ENCODE measurements around the gene ZNF282.
A peak's percentile ranks its signal among the peaks of the same experiment; 100 is the strongest.

ZNF282 gene

DNA sequence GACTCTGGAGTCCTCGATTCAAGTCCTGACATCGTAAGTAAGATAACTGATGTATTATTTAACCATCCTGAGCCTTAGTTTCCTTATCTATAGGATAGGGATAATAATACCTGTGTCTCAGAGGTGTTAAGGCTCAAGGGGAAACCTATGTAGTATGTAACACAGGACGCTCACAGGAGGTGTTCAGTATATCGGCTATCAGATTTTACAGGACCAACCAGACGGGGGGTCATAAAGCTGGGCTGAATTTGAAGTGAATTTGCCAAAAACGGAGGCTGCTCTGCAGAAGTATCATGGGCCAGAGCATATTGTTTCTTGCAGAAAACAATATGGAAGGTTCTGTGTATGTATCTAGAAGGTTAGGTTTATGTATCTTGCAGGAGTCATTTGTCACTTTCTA, 11.1 kb upstream of the ZNF282 start:
- Histone ChIP-seq H3K27ac (ENCODE audit: extremely low read depth, low read depth, low read length) (no peak overlapping the region), H3K4me1 (ENCODE audit: control insufficient read depth, insufficient read depth, low read length) (no peaks in the 10 kb centered on the region), H3K36me3 (ENCODE audit: control insufficient read depth in 2 of 2, insufficient read depth in 1 of 2, low read length in 2 of 2) (peaks cover 0 to 35% of the 10 kb centered on the region in 2 experiments; a peak in 1 of 3 replicates), H3K4me3 (ENCODE audit: low read depth, low read length) (no peak overlapping the region), H3K9me3 (ENCODE audit: control insufficient read depth, insufficient read depth, low read depth, low read length) (no peaks in the 10 kb centered on the region)
- ChIA-PET CTCF (interaction anchor here (0.6 kb wide), 1 partner anchor 11 kb away, joined by 5 read pairs; the partner anchor contains the start of gene ZNF282), POLR2A (no interaction called here)
- no peak for TF ChIP-seq ZNF138 (tag by site-specific recombination; IDR thresholded peaks at IDR 0.05; ENCODE audit: borderline replicate concordance)
- TF ChIP-seq ZNF549 (tag by site-specific recombination; IDR thresholded peaks at IDR 0.05), result no peak
- no peak for TF ChIP-seq ZNF610 (tag by site-specific recombination; IDR thresholded peaks at IDR 0.05; ENCODE audit: borderline replicate concordance)
- TF ChIP-seq ZNF654 (tag by site-specific recombination; IDR thresholded peaks at IDR 0.05; ENCODE audit: low read depth), result no peak
- TF ChIP-seq GLI4 (tag by site-specific recombination; IDR thresholded peaks at IDR 0.05), result no peak
- TF ChIP-seq ZNF658 (tag by site-specific recombination; IDR thresholded peaks at IDR 0.05), result no peak
- no peak for TF ChIP-seq ZNF48 (tag by site-specific recombination; IDR thresholded peaks at IDR 0.05)
- no peak for TF ChIP-seq ZNF76 (tag by site-specific recombination; IDR thresholded peaks at IDR 0.05; ENCODE audit: borderline replicate concordance, low read depth)
- TF ChIP-seq ZNF670 (tag by site-specific recombination; IDR thresholded peaks at IDR 0.05; ENCODE audit: low read depth), result no peak
- no peak for TF ChIP-seq ZNF350 (tag by site-specific recombination; IDR thresholded peaks at IDR 0.05)
- no peak for TF ChIP-seq PATZ1 (tag by site-specific recombination; IDR thresholded peaks at IDR 0.05)
- TF ChIP-seq GLI2 (tag by site-specific recombination; IDR thresholded peaks at IDR 0.05; ENCODE audit: borderline replicate concordance, low read depth), result no peak
- no peak for TF ChIP-seq ZNF596 (tag by site-specific recombination; IDR thresholded peaks at IDR 0.05)
- TF ChIP-seq, protein P1, sequence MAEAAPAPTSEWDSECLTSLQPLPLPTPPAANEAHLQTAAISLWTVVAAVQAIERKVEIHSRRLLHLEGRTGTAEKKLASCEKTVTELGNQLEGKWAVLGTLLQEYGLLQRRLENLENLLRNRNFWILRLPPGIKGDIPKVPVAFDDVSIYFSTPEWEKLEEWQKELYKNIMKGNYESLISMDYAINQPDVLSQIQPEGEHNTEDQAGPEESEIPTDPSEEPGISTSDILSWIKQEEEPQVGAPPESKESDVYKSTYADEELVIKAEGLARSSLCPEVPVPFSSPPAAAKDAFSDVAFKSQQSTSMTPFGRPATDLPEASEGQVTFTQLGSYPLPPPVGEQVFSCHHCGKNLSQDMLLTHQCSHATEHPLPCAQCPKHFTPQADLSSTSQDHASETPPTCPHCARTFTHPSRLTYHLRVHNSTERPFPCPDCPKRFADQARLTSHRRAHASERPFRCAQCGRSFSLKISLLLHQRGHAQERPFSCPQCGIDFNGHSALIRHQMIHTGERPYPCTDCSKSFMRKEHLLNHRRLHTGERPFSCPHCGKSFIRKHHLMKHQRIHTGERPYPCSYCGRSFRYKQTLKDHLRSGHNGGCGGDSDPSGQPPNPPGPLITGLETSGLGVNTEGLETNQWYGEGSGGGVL (tag by site-specific recombination; IDR thresholded peaks at IDR 0.05), result no peak

GRCh38 chr7:149188213-149188612, 7.1 kb upstream of the ZNF282 start:
- H3K27ac ChIP-seq (ENCODE audit: extremely low read depth, low read depth, low read length), result no peak overlapping the region
- no peak overlapping the region for H3K4me3 ChIP-seq (ENCODE audit: low read depth, low read length)
- H3K4me1 ChIP-seq (ENCODE audit: control insufficient read depth, insufficient read depth, low read length), result no peaks in the 10 kb centered on the region
- H3K9me3 ChIP-seq (ENCODE audit: control insufficient read depth, insufficient read depth, low read depth, low read length), result no peaks in the 10 kb centered on the region
- ChIA-PET CTCF (interaction anchor here (0.6 kb wide), 2 partner anchors 27 to 340 kb away, joined by 4 to 8 read pairs; no protein-coding TSS in a partner anchor), POLR2A (interaction anchor here (0.6 kb wide), 1 partner anchor 61 kb away, joined by 6 read pairs; no protein-coding TSS in a partner anchor)
- H3K36me3 ChIP-seq (ENCODE audit: control insufficient read depth in 2 of 2, insufficient read depth in 1 of 2, low read length in 2 of 2), result no peaks in the 10 kb centered on the region
- TF ChIP-seq EGR2 (tag by site-specific recombination; IDR thresholded peaks at IDR 0.05; ENCODE audit: low read depth) (no peak), KLF1 (tag by site-specific recombination; IDR thresholded peaks at IDR 0.05) (no peak), ZBTB8A (tag by site-specific recombination; IDR thresholded peaks at IDR 0.05) (no peak), WT1 (tag by site-specific recombination; IDR thresholded peaks at IDR 0.05) (peak; percentile 84), ZNF324 (tag by site-specific recombination; IDR thresholded peaks at IDR 0.05) (no peak), GLIS2 (tag by site-specific recombination; IDR thresholded peaks at IDR 0.05) (no peak), GFI1B (tag by site-specific recombination; IDR thresholded peaks at IDR 0.05) (0 out of 2 replicates have a peak, but pooled peaks have one; percentile 43), ZNF140 (tag by site-specific recombination; IDR thresholded peaks at IDR 0.05) (no peak), OVOL3 (tag by site-specific recombination; IDR thresholded peaks at IDR 0.05) (no peak), ZBTB20 (tag by site-specific recombination; IDR thresholded peaks at IDR 0.05) (no peak), ZNF692 (tag by site-specific recombination; IDR thresholded peaks at IDR 0.05) (no peak), OSR2 (tag by site-specific recombination; IDR thresholded peaks at IDR 0.05) (peak; percentile 86), ZSCAN4 (tag by site-specific recombination; IDR thresholded peaks at IDR 0.05) (no peak), ZNF843 (tag by site-specific recombination; IDR thresholded peaks at IDR 0.05) (peak; percentile 81), FEZF1 (tag by site-specific recombination; IDR thresholded peaks at IDR 0.05) (peak; percentile 93), SP2 (tag by site-specific recombination; IDR thresholded peaks at IDR 0.05) (no peak)

Data from HEK293 (cell line).